ENCODE data around the gene TMEM134. TPM values are rescaled to one million over a fixed set of nuclear protein-coding genes. Genes with fewer than 3 reads are reported as not detected.

Gene TMEM134
- total and polyA plus RNA-seq, 3 donors from 2014 or later: 97.5 to 149 (median 126) TPM

- 84 to 100% methylated on average over 4 to 21 of the region's 23 CpGs for WGBS, 2 donors
- DNase-seq: no peak
- no peaks in the 10 kb centered on the region for H3K9me3 ChIP-seq
- no peak overlapping the region for H3K4me3 ChIP-seq
- peaks cover under 1% of the 10 kb centered on the region for H3K4me1 ChIP-seq
- H3K27ac ChIP-seq: no peak overlapping the region
- intact Hi-C loops (cut with DNase I; ENCODE audit: low total_unique reads): no loop called here
- H3K36me3 ChIP-seq (ENCODE audit: low read depth, missing control alignments): no peaks in the 10 kb centered on the region
- TF ChIP-seq CTCF (IDR thresholded peaks at IDR 0.05): no peak
- no peak for TF ChIP-seq POLR2A (IDR thresholded peaks at IDR 0.05)
- no peaks in the 10 kb centered on the region for H3K27me3 ChIP-seq
Measured at GRCh38 chr11:67434395-67434881, 34.6 kb downstream of the TMEM134 start.

- Histone ChIP-seq H3K36me3 (ENCODE audit: low read depth, missing control alignments) (no peaks in the 10 kb centered on the region), H3K4me3 (no peak overlapping the region), H3K4me1 (peaks cover 7% of the 10 kb centered on the region), H3K9me3 (no peaks in the 10 kb centered on the region), H3K27ac (no peak overlapping the region), H3K27me3 (no peaks in the 10 kb centered on the region)
- DNase-seq: no peak
- WGBS, 2 donors: 87 to 95% methylated on average over 7 to 20 of the region's 22 CpGs
- intact Hi-C loops (cut with DNase I; ENCODE audit: low total_unique reads): no loop called here
- no peak for TF ChIP-seq POLR2A (IDR thresholded peaks at IDR 0.05)
Measured at GRCh38 chr11:67433536-67434394, 35.3 kb downstream of the TMEM134 start.

GRCh38 chr11:67432655-67433349 lies 36.2 kb downstream of the TMEM134 start:
- no peaks in the 10 kb centered on the region for H3K36me3 ChIP-seq (ENCODE audit: low read depth, missing control alignments)
- H3K27me3 ChIP-seq: no peaks in the 10 kb centered on the region
- DNase-seq: no peak
- TF ChIP-seq POLR2A (IDR thresholded peaks at IDR 0.05): no peak
- TF ChIP-seq CTCF (IDR thresholded peaks at IDR 0.05): no peak
- H3K4me3 ChIP-seq: no peak overlapping the region
- H3K9me3 ChIP-seq: no peaks in the 10 kb centered on the region
- WGBS, 2 donors: 88 to 92% methylated on average over 7 to 22 of the region's 22 CpGs
- intact Hi-C loops (cut with DNase I; ENCODE audit: low total_unique reads): no loop called here
- H3K4me1 ChIP-seq: peaks cover 8% of the 10 kb centered on the region
- H3K27ac ChIP-seq: no peak overlapping the region

- DNase-seq: no peak
- no peak for TF ChIP-seq POLR2A (IDR thresholded peaks at IDR 0.05)
- TF ChIP-seq CTCF (IDR thresholded peaks at IDR 0.05): no peak
- Histone ChIP-seq H3K36me3 (ENCODE audit: low read depth, missing control alignments) (no peaks in the 10 kb centered on the region), H3K4me1 (peaks cover 13% of the 10 kb centered on the region), H3K4me3 (no peak overlapping the region), H3K9me3 (no peaks in the 10 kb centered on the region), H3K27me3 (no peaks in the 10 kb centered on the region), H3K27ac (no peak overlapping the region)
- 90 to 92% methylated on average over 21 to 24 of the region's 24 CpGs for WGBS, 2 donors
- intact Hi-C loops (cut with DNase I; ENCODE audit: low total_unique reads): no loop called here
Measured at GRCh38 chr11:67431346-67432249, 37.5 kb downstream of the TMEM134 start.
